NCI-H2171 treated with DMSO at 0.1 percent for 48 hours (cell line): ENCODE measurements around the gene SOCS3.
A peak's percentile ranks its signal among the peaks of the same experiment; 100 is the strongest.

ENCODE experiments used
- DNase-seq: peaks from one replicate; lab custom pipeline; 2025; lab: John Stamatoyannopoulos, UW

SOCS3 gene

DNA sequence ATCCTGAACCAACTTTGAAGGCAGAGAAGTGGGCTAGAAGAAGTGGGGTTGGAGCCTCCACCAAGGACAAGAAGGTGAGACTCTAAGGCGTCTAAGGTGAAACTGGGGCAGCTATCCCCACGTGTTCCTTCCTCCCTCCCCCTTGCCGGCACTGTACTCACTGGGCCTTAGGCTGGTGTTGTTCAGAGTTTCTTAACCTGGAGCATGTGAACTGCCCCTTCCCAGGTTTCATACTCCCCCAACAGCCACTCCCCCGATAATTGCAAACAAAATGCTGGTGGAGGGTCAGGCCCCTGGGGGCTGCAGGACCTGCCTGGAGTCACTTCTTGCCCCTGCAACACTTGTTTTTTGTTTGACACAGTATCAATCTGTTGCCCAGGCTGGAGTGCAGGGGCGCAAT is 7.3 kb upstream of the SOCS3 start:
- no peak for DNase-seq

DNA sequence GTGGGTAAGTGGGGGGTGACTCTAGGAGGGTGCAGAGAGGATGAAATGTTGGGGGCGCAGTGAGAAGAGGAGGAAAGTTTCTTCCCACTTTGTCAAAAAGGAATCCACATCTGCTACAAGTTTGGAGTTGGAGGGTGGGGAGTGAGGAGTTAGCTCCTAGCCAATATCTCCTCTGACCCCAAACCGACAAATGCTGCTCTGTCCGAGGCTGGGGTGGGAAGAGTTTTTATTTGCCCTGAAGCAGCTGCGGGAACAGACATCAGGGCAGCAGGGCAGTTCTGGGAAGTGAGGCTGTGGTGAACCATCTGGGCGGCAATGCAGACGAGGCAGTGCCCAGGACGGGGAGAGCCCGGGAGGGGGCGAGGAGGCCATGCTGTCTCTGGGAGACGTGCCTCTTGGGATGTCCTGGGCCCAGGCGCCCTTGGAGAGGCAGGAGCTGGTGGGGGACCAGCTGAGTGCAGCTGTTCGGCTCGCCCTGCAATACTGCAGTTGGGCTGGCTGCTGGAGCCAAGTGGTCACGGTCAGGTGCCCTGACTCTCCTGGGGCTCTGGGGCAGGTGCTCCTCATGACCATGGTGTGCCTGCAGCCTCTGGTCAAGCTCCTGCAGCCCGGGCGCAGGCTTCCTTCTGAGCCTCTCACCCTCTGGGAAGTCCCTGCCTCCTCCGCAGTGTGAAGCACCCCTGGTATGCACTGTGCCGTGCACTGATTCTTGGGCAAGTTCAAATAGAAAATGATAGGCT is 6.4 kb upstream of the SOCS3 start:
- no peak for DNase-seq

DNA sequence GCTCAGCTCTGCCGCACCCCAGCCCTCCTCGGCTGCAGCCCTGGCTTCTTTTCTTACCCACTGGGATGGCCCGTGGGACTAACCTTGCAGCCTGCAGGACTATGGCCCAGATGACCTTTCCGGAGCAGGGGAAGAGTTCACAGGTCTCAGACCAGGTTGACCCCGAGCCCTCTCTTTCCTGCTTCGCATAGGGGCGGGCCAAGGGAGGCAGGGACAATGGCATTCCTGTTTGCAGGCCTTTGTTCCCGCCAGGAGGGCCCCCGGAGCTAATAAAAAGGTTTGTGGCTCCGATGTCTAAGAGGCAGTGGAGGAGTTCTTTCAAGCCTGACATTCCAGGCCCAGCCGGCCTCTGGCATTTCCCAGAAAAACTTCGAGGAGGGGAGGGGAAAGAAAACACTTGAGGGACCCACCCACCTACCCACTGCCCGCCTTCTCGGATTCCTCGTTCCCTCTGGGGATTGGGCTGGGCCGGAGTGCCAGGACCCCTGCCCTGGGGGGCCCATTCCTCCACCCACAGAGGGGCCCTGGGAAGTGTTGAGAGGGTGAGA is 5.8 kb upstream of the SOCS3 start:
- DNase-seq: no peak

DNA sequence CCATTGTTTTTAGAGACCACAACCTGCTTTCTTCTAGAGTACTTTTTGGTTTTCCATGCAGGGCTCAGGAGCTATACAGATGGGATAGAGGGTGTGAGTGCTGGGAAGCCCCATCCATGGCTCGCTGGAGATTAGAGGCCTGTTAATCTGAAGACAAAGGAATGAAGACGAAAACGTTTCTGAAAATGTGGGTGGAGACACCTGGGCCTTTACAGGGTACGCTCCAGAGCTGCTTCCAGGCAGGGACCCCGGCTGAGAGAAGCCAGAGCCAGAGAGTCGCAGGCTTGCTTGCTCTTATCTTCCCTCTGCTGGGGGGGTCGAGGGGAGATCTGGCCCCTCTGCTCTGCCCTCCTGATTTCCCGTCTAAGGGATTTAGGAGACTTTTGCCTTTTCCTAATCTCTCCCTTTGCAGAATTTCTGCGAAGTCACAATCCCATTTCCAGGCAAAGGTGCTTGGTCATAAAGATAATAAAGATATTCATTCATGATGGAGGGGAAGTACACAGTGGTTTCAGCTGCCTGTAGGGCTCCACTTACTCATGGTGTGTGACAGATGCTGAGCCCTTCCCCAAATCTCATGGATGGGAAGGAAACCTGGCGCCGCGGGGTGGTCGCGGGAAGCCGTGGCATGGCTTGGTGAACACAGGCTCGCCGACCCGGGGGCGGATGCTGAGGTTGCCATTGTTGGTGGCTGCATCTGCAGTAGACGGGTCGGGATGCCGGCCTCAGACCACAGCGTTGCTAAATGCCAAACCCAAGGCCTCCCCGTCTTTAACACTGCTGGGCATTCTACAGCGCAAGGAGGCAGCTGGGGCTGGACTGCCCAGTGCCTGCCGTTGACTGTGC is 4.8 kb upstream of the SOCS3 start:
- DNase-seq: no peak

DNA sequence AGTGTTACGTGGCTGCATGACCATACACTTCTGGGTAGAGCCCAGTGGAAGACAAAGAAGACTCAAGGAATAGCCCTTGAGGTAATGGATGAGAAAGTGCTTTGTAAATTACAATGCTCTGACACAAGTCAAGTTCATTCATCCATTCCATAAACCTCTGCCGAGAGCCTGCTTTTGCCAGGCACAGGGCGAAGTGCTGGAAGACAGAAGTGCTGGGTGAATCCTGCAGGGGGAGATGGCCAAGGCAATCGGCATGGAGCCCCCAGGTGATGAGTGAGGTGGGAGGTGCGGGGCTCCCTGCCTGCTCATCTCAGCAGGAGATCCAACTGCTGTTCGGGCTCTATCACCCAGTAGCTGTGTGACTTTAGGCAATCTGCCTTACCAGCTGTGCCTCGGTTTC is 2.8 kb upstream of the SOCS3 start:
- DNase-seq: no peak

DNA sequence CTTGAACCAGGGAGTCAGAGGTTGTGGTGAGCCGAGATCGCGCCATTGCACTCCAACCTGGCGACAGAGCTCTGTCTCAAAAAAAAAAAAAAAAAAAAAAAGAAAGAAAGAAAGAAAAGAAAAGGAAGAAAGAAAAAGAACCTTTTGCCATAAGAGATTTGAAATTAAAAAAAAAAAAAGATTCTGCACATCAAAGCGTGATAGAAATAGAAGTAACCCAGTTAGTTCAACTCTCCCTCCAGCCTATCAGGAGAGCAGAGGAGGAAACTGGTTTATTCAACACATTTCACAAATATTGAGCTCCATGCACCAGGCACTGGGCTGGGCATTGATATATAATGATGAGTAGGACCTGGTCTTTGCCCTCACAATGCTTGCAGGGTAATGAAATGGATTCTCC is 2.4 kb upstream of the SOCS3 start:
- no peak for DNase-seq

DNA sequence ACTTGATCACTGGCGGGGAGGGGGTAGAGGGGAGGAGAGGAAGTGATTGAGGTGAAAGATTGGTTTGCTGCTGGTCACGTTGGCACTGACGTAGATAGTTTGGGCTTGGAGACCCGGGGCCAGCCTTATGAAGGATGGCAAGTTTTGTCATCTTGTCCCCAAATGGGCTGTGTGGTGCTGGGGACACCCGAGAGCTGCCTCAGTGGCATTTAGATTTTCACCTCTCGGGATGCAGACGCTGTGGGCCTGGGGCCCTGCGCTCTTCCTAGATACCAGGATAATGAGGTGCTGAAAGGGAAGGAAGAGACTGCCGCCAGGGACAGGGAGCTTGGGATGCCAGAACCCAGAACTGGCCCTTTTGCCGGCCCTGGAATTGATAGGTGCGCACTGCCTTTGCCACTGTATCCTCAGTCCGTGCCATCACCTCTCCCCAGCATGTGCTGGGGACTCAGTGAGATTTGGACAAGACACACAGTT is 1.4 kb upstream of the SOCS3 start:
- no peak for DNase-seq

DNA sequence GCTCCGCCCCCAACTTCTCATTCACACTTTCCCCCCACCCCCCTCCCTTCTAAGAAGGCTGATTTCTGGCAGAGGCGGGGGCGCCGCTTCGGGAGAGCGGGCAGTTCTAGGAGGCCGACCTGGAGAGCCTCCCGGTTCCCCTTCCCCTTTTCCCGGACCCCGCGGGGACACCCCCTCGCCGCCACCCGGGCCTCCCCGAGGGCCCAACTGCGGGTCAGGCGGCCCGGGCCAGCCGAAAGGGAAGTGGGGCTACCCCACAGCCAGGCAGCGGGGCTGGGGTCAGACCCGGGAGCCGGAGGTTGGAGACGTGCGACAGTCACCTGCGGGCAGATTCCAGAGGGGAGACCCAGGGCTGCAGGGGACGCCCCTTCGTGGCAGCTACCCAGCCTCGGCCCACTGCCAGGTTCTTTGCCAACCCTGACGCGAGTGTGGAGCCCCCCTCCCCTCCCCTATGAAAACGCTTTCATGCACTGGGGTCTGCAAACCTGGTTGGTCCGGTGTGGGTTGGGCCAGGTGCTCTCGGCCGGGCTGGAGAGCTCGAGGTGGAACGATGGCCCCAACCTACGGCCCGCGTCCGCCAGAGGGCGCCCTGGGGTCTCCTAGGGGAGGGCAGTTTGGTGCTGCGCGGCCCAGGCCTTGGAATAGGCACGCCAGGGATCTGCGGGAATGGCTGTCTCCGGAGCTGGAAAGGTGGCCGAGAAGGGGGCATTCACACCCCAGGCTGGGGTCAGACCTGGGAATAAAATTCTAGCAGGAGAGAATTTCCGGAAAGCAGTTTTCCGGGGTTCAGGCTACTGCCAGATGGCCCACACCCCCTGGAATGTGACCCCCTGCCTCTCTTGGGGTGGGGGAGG is 721 bp upstream of the SOCS3 start:
- DNase-seq: peak; percentile 70

DNA sequence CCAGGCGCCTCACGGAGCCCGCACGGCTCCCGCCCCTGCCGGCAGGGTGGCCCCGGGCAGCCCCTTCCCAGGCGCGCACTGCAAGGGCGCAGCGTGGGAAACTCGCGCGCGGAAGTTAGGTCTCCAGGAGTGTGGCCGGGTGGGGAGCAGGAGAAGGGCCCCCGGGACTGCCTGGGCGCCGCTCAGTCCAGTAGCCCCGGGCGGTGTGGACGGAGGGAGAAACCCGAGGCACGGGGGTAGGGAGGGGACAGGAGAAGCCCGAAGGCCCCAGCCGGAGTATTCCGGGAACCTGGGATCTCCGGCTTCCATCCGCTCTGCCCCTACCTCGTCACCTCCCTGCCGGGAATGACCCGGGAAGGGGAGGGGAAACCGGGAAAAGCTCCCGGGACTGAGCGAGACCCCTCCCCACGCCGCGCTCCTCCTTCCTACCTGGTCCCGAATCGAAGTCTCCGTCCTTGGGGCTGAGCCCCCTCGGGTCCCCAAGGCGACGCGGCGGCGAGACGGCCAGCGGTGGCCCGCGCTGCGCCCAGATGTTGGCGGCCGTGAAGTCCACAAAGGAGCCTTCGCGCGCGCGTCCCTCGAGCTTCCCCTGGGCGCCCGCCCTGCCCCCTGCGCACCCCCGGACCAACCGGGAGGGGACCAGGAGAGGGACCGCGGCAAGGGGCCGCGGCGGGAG is 418 bp downstream of the SOCS3 start:
- DNase-seq: no peak

DNA sequence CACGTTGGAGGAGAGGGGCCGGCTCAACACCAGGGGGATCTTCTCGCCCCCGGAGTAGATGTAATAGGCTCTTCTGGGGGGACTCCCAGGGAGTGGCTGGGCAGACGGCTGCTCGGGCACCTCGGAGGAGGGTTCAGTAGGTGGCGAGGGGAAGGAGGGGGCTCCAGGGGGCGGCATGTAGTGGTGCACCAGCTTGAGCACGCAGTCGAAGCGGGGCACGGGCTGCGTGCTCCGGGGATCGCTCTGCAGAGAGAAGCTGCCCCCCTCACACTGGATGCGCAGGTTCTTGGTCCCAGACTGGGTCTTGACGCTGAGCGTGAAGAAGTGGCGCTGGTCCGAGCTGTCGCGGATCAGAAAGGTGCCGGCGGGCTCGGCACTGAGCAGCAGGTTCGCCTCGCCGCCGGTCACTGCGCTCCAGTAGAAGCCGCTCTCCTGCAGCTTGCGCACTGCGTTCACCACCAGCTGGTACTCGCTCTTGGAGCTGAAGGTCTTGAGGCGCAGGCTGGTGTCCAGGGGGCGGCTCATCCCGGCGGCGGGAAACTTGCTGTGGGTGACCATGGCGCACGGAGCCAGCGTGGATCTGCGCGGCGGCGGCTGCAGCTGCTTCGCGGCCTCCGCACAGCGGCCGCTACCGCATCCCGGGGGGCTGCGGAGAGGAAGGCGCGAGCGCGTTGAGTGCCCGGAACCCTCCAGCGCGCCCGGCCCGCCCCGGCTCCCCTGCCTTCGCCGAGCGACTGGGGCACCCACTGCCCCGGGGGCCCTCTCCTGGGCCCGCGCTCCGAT is 1.1 kb downstream of the SOCS3 start:
- DNase-seq: no peak

DNA sequence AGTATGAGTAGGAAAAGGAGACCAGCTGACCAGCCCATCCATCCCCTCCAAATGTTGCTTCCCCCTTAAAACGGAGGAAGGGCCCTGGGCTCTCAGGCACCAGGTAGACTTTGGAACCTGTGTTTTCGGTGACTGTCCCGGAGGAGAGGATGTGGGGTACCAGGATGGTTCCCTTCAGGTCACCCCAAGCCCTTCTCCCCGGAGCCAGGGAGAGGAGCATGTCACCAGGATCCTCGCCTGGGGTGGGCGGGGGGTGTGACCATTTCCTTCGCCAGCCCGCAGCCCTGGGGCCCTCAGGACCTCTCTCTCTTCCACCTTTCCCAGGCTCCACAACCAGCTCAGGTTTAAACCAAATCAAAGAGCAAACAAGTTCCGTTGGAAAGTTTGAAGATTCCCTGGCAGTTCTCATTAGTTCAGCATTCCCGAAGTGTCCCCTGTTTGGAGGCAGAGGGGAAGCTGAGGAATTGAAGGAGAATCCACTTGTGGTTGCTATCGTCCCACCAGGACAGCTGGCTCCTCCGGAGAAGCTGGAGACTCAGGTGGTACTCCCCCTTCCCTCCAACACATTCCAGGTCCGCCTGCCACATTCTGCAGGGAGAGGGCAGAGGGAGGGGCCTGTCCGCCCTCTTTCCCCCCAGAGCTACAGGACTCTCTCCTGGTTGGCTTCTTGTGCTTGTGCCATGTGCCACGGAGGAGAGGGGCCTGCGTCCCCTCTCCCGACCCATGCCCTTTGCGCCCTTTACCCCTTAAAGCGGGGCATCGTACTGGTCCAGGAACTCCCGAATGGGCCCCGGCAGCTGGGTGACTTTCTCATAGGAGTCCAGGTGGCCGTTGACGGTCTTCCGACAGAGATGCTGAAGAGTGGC is 2.0 kb downstream of the SOCS3 start:
- DNase-seq: no peak

DNA sequence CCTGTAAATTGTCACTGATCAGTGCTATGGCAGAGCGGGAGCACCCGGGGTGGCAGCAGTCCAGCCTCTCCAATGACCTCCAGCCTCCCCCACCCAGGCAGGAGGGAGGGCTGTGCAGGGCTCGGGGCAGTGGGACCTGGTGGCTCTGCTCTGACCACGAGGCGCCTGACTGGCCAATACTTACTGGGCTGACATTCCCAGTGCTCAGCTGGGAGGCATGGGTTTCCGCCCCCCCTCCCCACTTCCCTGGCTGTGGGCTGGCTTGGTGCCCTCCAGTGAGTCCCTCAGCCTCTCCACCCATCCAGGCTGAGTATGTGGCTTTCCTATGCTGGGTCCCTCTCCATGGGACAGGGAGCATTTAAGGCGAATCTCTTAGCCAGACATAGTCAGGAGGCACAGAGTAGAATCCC is 2.7 kb downstream of the SOCS3 start:
- DNase-seq: no peak

DNA sequence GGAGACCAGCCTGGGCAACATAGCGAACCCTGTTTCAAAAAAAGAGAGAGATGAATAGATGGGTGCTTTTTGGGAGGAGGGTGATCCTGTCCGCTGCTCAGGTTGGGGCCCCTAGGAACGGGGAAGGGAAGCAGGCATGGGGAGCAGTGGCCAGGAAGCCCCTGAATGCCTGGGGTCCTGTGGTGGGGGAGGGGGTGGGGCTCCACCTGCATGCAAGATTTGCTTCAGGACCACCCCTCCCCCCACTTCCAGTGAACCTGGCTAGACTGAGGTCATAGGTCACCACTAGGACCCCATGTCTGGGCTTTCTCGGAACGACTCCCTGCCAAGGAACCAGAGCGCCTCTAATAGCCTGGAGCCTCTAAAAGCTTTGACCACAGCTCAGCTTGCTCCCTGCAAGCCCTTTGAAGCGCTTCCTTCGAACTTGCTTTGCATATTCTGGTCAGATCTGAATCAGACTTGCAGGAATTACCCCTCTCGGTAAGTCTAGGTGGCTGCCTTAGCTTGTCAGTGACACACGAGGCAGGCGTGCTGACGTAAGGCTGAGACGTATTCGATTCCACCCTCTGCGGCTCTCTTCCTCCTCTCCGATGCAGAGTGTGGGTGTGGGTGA is 3.7 kb downstream of the SOCS3 start:
- no peak for DNase-seq

DNA sequence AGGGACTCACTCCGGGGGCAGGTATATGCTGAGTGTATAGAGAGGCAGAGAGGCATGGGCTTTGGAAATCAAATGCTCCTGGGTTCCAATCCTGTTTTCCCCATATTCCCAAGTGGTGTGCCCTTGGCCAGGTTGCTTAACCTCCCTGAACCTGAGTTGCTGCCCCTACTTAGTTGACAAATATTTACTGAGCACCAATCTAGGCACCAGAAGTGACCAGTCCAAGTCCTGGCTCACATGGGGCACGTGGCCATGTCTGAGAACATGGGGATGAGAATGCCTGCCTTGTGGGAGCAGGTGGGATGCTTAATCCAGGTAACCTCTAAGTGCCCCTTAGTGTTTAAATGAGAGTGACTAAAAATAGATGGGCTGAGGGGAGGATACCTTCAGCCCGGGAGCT is 4.2 kb downstream of the SOCS3 start:
- DNase-seq: no peak

DNA sequence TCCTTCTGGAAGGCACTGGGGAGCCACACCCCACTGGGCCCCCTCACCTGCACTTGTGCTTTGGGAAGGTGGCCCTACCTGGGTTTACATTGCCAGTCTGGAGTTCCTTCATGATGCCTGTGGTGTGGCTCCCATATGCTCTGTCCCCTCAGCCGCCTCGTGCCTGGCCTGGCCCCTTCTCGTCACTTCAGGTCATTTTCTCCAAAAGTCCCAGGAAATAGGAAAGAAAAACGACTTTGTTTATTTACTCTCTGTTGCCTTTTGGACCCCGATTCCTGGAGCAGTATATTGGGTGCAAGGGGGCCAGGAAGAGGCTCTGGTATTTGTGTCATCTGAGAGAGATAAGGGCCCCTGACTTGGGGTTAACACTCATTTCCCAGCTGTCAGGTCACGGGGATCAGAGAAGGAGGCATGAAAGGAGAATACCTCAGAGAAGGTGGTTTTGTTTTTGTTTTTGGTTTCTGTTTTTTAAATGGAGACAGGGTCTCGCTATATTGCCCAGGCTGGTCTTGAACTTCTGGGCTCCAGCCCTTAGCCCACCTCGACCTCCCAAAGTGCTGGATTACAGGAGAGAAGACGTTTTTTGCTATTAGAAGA is 4.7 kb downstream of the SOCS3 start:
- no peak for DNase-seq

DNA sequence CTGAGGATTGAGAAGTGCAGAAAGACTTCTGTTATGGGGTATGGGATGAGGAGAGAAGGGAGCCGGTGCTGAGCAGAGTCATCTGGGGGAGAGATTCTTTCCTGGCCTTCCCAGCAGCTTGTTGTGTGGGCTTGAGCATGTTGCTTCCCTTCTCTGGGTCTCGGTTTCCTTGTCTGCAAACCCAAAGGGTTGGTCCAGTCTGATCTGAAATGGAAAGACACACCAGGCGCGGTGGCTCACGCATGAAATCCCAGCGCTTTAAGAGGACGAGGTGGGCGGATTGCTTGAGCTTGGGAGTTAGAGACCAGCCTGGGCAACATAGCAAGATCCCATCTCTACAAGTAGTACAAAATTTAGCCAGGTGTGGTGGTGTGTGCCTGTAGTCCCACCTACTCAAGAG is 6.0 kb downstream of the SOCS3 start:
- no peak for DNase-seq

DNA sequence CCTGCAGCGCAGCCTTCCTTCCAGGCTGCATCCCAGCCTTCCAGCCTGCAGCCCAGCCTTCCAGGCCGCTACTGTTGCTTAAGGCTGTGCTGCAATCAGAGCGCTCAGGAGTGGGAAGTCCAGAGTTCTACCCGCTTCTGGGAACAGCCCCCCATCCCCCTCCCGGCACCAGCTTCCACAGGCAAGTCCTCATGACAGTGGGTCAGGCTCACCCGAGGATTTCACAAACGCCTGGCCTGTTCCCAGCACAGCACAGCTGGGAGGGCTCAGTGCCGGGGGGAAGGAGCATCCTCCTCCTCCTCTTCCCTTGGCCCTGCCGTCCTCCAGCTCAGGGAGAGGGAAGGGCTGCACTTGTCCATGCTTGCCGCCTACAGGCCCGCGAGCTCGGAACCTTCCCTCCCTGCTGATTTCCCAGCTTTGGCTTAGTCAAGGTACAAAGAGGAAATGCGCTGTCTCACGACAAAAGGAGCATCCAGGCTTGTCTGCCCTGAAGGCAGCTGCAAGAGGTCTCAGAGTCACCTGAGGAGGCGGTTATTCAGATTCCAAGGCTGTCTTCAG is 8.3 kb downstream of the SOCS3 start:
- DNase-seq: no peak

DNA sequence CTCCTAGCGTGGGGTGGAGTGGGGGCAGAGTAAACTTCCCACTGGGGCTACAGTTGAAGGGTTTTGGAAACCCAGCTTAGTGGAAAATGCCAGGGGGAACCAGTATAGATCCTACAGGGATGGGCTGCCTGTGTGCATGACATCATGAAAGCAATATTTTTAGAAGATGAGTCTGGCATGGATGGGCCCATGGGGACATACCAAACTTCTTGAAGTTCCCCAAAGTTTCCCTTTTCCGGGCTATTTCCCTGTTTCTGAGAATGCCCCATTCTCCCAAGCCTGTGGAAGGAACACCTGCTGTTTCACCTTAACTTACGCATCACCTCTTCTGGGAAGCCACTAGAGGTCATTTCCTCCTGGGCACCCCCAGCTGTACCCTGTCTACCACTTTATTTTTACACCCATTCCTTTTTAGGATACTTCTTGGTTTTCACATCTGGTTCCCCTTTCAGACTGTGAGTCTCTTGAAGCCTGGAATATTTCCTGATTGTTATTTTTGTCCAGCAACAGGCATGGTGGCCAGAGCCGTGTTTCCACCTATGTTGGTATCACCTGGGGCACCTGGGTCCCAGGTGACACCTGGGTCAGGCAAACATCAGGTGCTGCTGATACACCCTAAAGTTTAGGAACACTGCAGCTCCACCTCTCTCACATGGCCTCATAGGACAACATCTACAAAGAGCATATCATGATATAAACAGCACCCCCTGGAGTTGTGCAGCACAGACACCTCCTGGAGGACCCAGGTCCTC is 9.8 kb downstream of the SOCS3 start:
- no peak for DNase-seq
